ENCODE measurements around the gene DOP1B.
"Not testable (repeated sequence)": the region's sequence is repeated elsewhere in the genome, so short reads cannot be mapped to it uniquely, and the experiment has no call there.

Gene DOP1B

GRCh38 chr21:36127250-36127904, 29.2 kb upstream of the DOP1B start:
- TF ChIP-seq CTCF (IDR thresholded peaks at IDR 0.05) = no peak
- no peak for DNase-seq (ENCODE audit: low spot score)
- Histone ChIP-seq H3K4me3 (no peak overlapping the region), H3K27ac (no peak overlapping the region)

GRCh38 chr21:36127977-36128376, 28.6 kb upstream of the DOP1B start:
- H3K27ac ChIP-seq = no peak overlapping the region
- no peak for DNase-seq (ENCODE audit: low spot score)
- no peak overlapping the region for H3K4me3 ChIP-seq
- TF ChIP-seq CTCF (IDR thresholded peaks at IDR 0.05) = no peak

GRCh38 chr21:36129219-36129618, 27.4 kb upstream of the DOP1B start:
- Histone ChIP-seq H3K27ac (no peak overlapping the region), H3K4me3 (no peak overlapping the region)
- no peak for DNase-seq (ENCODE audit: low spot score)
- no peak for TF ChIP-seq CTCF (IDR thresholded peaks at IDR 0.05)

GRCh38 chr21:36130414-36130762, 26.2 kb upstream of the DOP1B start:
- Histone ChIP-seq H3K27ac (peak overlapping the region in 1 of 2 donors; percentile 83), H3K4me3 (peak overlapping the region; percentile 75)
- DNase-seq (ENCODE audit: low spot score) = not testable (repeated sequence)

- DNase-seq (ENCODE audit: low spot score); H3K27ac ChIP-seq; H3K4me3 ChIP-seq: not testable (repeated sequence)
Observed at GRCh38 chr21:36130839-36131238, 25.8 kb upstream of the DOP1B start.

- Histone ChIP-seq H3K4me3 (no peak overlapping the region), H3K27ac (no peak overlapping the region)
- DNase-seq (ENCODE audit: low spot score) = no peak
- TF ChIP-seq CTCF (IDR thresholded peaks at IDR 0.05) = no peak
Observed at GRCh38 chr21:36132696-36133095, 23.9 kb upstream of the DOP1B start.

GRCh38 chr21:36134803-36135390, 21.7 kb upstream of the DOP1B start, which contains the start of gene CBR3:
TSS of gene CBR3 (plus strand) at chr21:36135079. CDS start at chr21:36135193, 114 bp downstream.
- DNase-seq (ENCODE audit: low spot score) = peak; percentile 87
- no peak for TF ChIP-seq CTCF (IDR thresholded peaks at IDR 0.05)
- Histone ChIP-seq H3K4me3 (peak within 1 kb of the TSS; percentile 91), H3K27ac (peak within 1 kb of the TSS; percentile 81 to 98)

GRCh38 chr21:36135391-36136102, 21.1 kb upstream of the DOP1B start:
- TF ChIP-seq CTCF (IDR thresholded peaks at IDR 0.05) = no peak
- DNase-seq (ENCODE audit: low spot score) = peak; percentile 83
- Histone ChIP-seq H3K4me3 (peak overlapping the region; percentile 91), H3K27ac (peak overlapping the region; percentile 81 to 98)

- H3K27ac ChIP-seq; DNase-seq (ENCODE audit: low spot score); H3K4me3 ChIP-seq: not testable (repeated sequence)
Observed at GRCh38 chr21:36139791-36140190, 16.8 kb upstream of the DOP1B start.
